Kidney glomerular epithelial cell (primary cell): Measurements from ENCODE around the gene TMEM72.

Experiments
- DNase-seq: peaks from one replicate; lab custom pipeline; 2025; lab: John Stamatoyannopoulos, UW

TMEM72 gene

GRCh38 chr10:44920252-44920651, 9.1 kb downstream of the TMEM72 start:
- no peak for DNase-seq

GRCh38 chr10:44921061-44921460, 9.9 kb downstream of the TMEM72 start:
- no peak for DNase-seq

- DNase-seq, result no peak
These were observed 10.4 kb downstream of the TMEM72 start for GRCh38 chr10:44921506-44921905.

GRCh38 chr10:44922021-44922420, 10.9 kb downstream of the TMEM72 start:
- DNase-seq, result no peak

- DNase-seq, result no peak
These were observed 11.8 kb downstream of the TMEM72 start for GRCh38 chr10:44922796-44923545.

- DNase-seq, result no peak
These were observed 12.5 kb downstream of the TMEM72 start for GRCh38 chr10:44923611-44924010.

GRCh38 chr10:44924261-44925040, 13.3 kb downstream of the TMEM72 start:
- no peak for DNase-seq

GRCh38 chr10:44925224-44925623, 14.1 kb downstream of the TMEM72 start:
- no peak for DNase-seq

- DNase-seq, result no peak
These were observed 14.9 kb downstream of the TMEM72 start for GRCh38 chr10:44925811-44926750.

- no peak for DNase-seq
These were observed 15.7 kb downstream of the TMEM72 start for GRCh38 chr10:44926751-44927351.

- DNase-seq, result peak; percentile 56
These were observed 16.2 kb downstream of the TMEM72 start for GRCh38 chr10:44927352-44927751.

GRCh38 chr10:44928462-44928861, 17.3 kb downstream of the TMEM72 start:
- no peak for DNase-seq

GRCh38 chr10:44929356-44930255, 18.5 kb downstream of the TMEM72 start:
- DNase-seq, result no peak

- no peak for DNase-seq
These were observed 19.9 kb downstream of the TMEM72 start for GRCh38 chr10:44930904-44931620.

GRCh38 chr10:44931621-44932516, 20.7 kb downstream of the TMEM72 start:
- no peak for DNase-seq

GRCh38 chr10:44932517-44933450, 21.6 kb downstream of the TMEM72 start:
- DNase-seq, result peak; percentile 73

GRCh38 chr10:44933451-44934321, 22.5 kb downstream of the TMEM72 start:
- peak; percentile 12 for DNase-seq
